ENCODE data around the gene IP6K3.

The IP6K3 gene

DNA sequence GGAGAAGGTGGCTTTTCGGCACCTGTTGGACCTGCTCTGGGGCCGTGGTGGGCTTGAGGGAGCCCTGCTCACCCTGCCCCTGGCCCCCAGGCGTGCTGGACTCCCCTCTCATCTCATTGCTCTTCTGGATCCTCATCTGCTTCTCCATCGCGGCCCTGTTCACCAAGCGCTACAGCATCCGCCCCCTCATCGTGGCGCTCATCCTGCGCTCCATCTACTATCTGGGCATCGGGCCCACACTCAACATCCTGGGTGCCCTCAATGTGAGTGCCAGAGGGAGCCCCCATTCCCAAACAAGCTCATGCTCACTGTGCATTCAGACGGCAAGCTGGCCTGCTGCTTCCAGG lies 57.6 kb downstream of the IP6K3 start:
- no peak for DNase-seq (ENCODE audit: low read depth)

DNA sequence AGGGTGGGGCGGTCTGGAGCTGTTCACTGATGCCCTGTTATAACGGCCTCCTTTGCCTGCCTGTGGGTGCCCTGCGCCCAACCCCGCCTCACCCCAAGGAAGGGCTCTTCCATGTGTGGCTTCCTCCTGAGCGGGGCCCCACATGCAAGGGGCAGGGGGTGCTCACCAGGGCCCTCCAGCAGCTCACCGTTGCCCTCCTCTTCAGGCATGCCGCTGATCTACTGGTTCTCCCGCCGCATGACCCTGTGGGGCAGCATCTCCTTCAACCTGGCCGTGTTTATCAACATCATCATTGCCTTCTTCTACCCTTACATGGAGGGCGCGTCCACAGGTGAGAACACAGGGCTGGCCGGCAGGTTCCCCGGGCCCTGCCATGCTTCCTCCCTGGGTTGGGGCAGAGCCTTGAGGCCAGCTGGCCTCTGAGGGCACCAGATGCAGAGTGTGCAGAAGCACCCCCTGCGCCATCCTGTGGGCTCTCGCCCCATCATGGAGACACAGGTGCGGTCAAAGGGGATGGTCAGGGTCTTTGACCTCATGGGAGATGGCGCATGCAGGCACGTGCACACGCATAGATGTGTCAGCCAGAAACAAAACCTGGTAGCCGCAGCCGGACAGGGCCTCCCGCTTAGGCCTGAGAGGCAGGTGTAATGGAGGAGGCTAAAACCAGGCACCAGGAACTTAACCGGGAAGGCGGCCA lies 58.1 kb downstream of the IP6K3 start:
- DNase-seq (ENCODE audit: low read depth) = no peak

GRCh38 chr6:33688006-33688405 lies 58.7 kb downstream of the IP6K3 start:
- DNase-seq (ENCODE audit: low read depth) = no peak

- no peak for DNase-seq (ENCODE audit: low read depth)
Measured at GRCh38 chr6:33686981-33687975, 59.4 kb downstream of the IP6K3 start.

DNA sequence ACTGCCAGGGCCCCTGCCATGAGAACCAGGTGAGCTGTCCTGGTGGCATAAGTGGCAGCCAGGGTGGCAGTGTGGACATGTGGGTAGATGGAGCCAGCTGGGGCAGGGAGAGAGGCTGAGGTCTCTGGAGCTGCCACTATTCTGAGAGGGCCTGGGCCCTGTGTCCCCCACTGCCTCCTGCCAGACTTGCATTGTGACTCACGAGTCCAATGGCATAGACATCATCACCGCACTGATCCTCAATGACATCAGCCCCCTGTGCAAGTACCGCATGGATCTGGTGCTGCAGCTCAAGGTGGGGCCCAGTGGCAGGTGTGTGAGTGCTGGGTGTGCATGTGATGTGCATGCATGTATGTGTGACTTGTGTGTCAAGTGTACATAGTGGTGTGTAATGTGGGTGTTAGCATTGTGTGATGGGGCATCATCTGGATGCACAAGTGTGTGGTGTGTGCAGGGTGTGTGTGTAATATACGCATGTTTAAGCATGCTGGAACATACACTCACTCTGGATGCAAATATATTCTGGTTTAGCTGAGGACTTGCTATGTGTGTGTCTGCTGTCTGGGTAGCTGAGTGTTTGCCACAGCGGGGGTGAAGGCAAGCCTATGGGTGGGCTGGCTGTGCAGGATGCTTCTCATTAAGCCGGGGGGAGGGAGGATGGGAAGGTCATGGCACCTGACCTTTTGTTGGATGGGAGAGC lies 60.3 kb downstream of the IP6K3 start:
- no peak for DNase-seq (ENCODE audit: low read depth)

- DNase-seq (ENCODE audit: low read depth) = no peak
Measured at GRCh38 chr6:33685411-33686224, 61.1 kb downstream of the IP6K3 start.

DNA sequence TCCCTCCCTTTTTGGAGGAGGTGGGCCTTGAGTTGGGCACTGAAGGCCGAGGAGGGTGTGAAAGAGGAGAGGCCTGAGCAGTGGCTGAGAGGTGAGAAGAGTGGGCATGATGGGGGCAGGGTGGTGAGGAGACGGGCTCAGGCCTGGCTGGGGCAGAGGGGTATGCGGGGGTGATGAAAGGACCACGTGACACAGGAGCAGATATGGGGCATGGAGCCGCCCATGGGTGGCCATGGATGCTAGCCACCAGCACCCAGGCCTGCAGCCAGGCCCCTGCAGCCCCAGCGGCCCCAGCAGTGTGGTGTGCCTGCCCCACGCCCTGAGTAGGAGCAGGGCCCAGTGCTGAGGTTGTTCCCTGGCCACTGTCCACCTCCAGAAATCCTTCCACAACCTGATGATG lies 61.7 kb downstream of the IP6K3 start:
- DNase-seq (ENCODE audit: low read depth) = no peak

DNA sequence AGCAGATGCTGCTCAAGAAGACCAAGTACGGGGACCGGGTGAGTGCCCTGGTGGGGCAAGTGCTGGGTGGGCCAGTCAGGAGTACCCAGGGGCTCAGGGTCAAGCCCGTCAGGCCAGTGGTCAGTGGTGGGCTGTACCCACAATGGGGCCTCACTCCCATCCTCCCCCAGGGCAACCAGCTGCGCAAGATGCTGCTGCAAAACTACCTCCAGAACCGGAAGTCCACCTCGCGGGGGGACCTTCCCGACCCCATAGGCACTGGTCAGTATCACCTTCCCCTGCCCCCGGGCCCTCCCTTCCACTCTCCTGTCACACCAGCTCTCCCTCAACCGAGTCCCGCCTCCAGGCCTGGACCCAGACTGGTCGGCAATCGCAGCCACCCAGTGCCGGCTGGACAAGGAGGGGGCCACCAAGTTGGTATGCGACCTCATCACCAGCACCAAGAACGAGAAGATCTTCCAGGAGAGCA lies 62.2 kb downstream of the IP6K3 start:
- no peak for DNase-seq (ENCODE audit: low read depth)

GRCh38 chr6:33683576-33684427 lies 62.9 kb downstream of the IP6K3 start:
- DNase-seq (ENCODE audit: low read depth) = no peak

DNA sequence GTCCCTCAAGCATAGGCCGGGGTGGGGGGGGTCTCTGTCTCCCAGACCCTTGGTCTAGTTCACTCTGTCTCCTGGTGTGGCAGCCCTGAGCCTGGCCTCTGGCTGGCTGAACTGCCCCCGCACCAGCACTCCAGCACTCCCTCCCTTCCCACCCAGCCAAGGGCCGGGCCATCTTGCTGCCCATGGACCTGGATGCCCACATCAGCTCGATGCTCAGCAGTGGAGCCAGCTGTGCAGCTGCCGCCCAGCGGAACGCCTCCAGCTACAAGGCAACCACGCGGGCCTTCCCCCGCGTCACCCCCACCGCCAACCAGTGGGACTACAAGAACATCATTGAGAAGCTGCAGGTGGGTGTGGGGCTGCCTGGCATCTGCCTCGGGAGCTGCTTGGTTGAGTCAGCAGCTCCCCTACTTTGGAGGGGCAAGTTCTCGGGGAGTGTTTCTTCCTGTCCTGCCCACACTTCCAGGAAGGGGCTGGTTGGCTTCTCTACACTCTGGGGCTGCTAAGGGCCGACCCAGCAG lies 63.6 kb downstream of the IP6K3 start:
- DNase-seq (ENCODE audit: low read depth) = no peak

GRCh38 chr6:33682341-33682740 lies 64.4 kb downstream of the IP6K3 start:
- no peak for DNase-seq (ENCODE audit: low read depth)

DNA sequence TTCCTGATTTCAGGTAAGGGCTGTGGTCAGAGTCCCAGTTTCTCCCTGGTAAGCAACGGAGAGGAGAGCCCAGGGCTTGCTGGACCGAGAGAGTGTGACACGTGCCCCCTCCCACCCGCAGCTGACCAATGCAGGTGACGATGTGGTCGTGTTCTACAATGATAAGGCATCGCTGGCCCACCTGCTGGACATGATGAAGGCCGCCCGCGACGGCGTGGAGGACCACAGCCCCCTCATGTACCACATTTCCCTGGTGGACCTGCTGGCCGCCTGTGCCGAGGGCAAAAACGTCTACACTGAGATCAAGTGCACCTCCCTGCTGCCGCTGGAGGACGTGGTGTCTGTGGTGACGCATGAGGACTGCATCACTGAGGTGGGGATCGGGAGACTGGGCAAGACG lies 66.9 kb downstream of the IP6K3 start:
- DNase-seq (ENCODE audit: low read depth) = no peak

DNA sequence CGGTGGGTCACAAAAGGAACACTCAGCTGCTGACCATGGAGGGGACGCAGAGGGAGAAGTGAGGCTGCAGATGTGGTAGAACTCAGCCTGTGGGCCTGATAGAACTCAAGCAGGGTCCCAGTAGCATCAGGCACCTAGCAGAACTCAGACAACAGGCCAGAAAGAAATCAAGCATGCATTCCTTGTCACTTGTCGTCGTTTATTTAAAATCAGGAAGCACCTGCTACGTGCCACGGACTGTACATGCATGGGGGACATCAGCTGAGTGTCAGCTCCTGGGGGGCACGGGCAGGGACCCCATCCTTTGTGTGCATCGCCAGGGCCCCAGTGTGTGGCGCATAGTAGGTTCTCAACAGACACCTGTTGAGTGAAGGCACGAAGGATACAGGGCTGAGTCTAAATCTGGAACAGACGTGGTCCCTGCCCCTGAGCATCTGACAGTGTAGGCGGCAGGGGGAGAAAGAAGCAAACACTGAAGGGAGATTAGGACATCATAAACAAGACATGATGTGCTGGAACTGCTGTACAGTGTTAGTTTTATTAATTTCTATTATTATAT lies 67.7 kb downstream of the IP6K3 start:
- no peak for DNase-seq (ENCODE audit: low read depth)

DNA sequence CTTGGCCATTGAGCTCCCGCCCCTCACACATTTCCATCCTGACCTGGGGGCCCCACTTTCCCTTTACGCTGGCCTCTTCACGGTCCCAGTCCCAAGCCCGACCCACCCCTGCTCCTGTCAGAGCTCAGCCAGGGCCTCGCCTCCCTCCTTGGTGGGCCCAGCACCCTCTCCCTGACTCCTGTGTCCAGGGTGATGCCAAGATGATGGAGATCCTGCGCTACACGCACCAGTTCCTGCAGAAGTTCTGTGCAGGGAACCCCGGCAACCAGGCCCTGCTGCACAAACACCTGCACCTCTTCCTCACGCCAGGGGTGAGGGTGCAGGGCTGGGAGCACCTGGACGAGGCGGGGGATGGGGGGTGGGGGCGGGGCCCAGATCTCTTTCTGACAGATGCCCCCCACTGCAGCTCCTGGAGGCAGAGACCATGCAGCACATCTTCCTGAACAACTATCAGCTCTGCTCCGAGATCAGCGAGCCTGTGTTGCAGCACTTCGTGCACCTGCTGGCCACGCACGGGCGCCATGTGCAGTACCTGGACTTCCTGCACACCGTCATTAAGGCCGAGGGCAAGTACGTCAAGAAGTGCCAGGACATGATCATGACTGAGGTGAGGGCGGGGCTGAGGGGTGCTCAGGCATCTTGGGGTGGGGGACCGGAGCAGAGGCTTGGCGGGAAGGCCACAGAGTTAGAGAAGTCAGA lies 68.3 kb downstream of the IP6K3 start:
- DNase-seq (ENCODE audit: low read depth) = no peak

DNA sequence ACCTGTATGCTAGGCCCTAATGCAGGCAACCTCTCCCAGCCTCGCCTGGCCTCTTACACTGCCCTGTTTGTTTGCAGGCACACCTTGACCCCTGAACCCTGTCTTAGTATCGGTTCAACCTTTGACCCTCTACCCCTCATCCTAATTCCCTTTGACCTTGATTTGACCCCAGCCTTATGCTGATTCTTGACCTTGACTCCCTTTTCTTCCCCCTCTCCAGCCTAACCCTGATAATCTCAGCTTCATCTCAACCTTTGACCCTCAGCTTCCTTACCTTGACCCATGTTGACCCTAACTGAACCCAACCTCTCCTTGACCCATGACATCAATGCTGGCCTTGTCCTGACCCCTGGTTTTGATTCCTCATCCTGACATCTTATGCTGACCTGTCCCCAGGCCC lies 69.0 kb downstream of the IP6K3 start:
- no peak for DNase-seq (ENCODE audit: low read depth)

GRCh38 chr6:33677143-33677660 lies 69.5 kb downstream of the IP6K3 start:
- no peak for DNase-seq (ENCODE audit: low read depth)

DNA sequence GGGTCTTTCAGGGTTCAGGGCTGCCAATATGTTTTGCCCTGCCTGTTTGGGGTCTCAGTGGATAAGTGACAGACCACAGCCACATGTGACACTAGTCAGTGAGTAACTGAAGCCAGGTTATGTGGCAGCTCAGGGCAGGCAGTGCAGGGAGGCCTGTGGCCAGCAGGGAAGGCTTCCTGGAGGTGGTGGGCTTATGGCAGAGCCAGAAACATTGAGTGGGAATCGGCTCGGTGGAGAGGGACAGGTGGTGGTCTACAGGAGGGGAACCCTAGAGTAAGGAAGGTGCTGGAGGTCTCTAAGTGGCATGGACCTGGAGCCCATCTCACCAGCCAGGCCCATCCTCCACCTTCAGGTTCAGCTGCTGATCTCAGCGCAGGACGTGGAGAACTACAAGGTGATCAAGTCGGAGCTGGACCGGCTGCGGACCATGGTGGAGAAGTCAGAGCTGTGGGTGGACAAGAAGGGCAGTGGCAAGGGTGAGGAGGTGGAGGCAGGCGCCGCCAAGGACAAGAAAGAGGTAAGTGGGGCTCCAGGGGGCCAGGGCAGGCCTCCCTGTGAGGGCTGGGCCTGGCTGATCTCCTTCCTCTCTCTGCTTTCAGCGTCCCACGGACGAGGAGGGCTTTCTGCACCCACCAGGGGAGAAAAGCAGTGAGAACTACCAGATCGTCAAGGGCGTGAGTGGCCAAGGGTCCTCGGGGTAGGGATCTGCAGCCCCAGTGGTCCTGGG lies 70.1 kb downstream of the IP6K3 start:
- DNase-seq (ENCODE audit: low read depth) = no peak

DNA sequence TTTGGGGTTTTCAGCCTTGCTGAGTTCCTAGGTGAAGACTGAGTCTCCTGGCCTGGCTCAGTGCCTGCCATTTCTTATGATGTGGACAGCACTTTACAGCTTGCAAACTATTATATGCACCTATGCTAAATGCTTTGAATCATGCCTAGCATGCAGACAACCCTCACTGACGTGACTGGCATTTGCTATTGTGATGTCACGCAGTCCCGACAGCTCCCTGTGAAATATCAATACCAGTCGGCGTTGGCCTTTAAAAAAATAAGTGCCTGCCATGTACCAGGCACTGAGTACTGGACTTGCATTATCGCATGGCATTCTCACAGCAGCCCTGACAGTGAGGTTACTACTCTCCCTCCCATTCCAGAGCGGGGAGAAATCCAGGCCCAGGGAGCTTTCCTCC lies 70.7 kb downstream of the IP6K3 start:
- no peak for DNase-seq (ENCODE audit: low read depth)

GRCh38 chr6:33673851-33674250 lies 72.9 kb downstream of the IP6K3 start:
- no peak for DNase-seq (ENCODE audit: low read depth)

Measured in activated gamma-delta T cell treated with anti-CD3 and anti-CD28 coated beads, Interleukin-2, amount 50 U/mL, for 16 hours (primary cell).